Spleen (tissue), 11 donors: ENCODE data around the gene DEAF1. TPM values are rescaled to one million over a fixed set of nuclear protein-coding genes. Genes with fewer than 3 reads are reported as not detected.

ENCODE experiments used
- DNase-seq: peaks from one replicate; pipeline ENCODE4 v3.0.0-alpha.2; 2020
- H3K27ac ChIP-seq, 8 donors: fragments of 200-600 bp; sonication (generic) in 7 of 8; 1 replicate in 4 of 8; 2 replicates in 4 of 8; pipeline versions ENCODE4 v1.5.0 to v1.8.0; 2016 to 2021; ENCODE audit warnings: inconsistent platforms in 4 of 8, mild to moderate bottlenecking in 4 of 8, moderate library complexity in 1 of 8
- H3K27me3 ChIP-seq, 7 donors: fragments of 200-600 bp; sonication (generic) in 6 of 7; replicated peaks in 1 of 7; 1 replicate in 4 of 7; 2 replicates in 3 of 7; pipeline versions ENCODE4 v1.5.0 to v1.8.0; 2016 to 2021; ENCODE audit warnings: inconsistent platforms in 3 of 7, mild to moderate bottlenecking in 1 of 7
- H3K36me3 ChIP-seq, 6 donors: fragments of 200-600 bp; sonication (generic) in 5 of 6; 1 replicate in 4 of 6; 2 replicates in 2 of 6; pipeline versions ENCODE4 v1.5.0 to v1.8.0; 2016 to 2021; ENCODE audit warnings: inconsistent platforms in 2 of 6
- H3K4me1 ChIP-seq, 6 donors: fragments of 200-600 bp; sonication (generic) in 5 of 6; 1 replicate in 3 of 6; 2 replicates in 3 of 6; pipeline versions ENCODE4 v1.5.0 to v1.8.0; 2016 to 2021; ENCODE audit warnings: inconsistent platforms in 3 of 6
- H3K4me3 ChIP-seq, 8 donors: fragments of 200-600 bp; sonication (generic) in 7 of 8; 1 replicate in 4 of 8; 2 replicates in 4 of 8; pipeline versions ENCODE4 v1.5.0 to v1.8.0; 2016 to 2021; ENCODE audit warnings: inconsistent platforms in 4 of 8, mild to moderate bottlenecking in 4 of 8, moderate library complexity in 2 of 8
- H3K9me3 ChIP-seq, 8 donors: fragments of 200-600 bp; sonication (generic) in 7 of 8; 1 replicate in 4 of 8; 2 replicates in 4 of 8; pipeline versions ENCODE4 v1.5.0 to v1.8.0; 2016 to 2021; ENCODE audit warnings: inconsistent platforms in 4 of 8
- POLR2A ChIP-seq, 3 donors: fragments of 450-650 bp; IDR thresholded peaks; one replicate each; pipeline ENCODE4 v1.5.1; 2017; ENCODE audit warnings: antibody characterized with exemption in 3 of 3, mild to moderate bottlenecking in 1 of 3
- POLR2AphosphoS5 ChIP-seq, 3 donors: sonication (generic); formaldehyde crosslinking; IDR thresholded peaks; one replicate each; pipeline ENCODE4 v1.5.1; 2017; ENCODE audit warnings: antibody characterized with exemption in 3 of 3
- WGBS, 5 donors: extraction: QIAGEN DNeasy Blood & Tissue Kit in 3 of 5; methylation state at CpG; one replicate each; pipeline versions ENCODE4 v1.1.5 to v1.1.7; 2013 to 2018; 5-methylcytosine and 5-hydroxymethylcytosine counted together
- intact Hi-C: fragments of 100-400 bp; cut with DNase I; formaldehyde crosslinking; loops from one replicate; pipeline ENCODE4 v1.15.0; 2023; ENCODE audit warnings: low total_unique reads
- polyA plus RNA-seq, 3 donors: library from polyadenylated mRNA; stranded (reverse); fragments of 200-250 nt; gene quantifications; one replicate each; pipeline ENCODE4 v1.2.1, GENCODE V29; 2013
- total RNA-seq, 7 donors: library from RNA; depleted of rRNA in 3 of 7; stranded (reverse); fragments of >200 nt in 3 of 7; fragmentation: NEBNext Ultra II Directional in 4 of 7; extraction: Animal tissue kit (Norgen Biotek cat#: 25700) in 4 of 7; gene quantifications; one replicate each; pipeline versions ENCODE4 v1.1.0 to v1.2.1, GENCODE V29; 2016 to 2021
- TF ChIP-seq, protein P1 (sequence below), 11 experiments: fragments of 200-600 bp in 7 of 11; fragments of 450-650 bp in 4 of 11; sonication (generic) in 4 of 11; IDR thresholded peaks in 8 of 11; conservative IDR thresholded peaks in 3 of 11; 1 replicate in 7 of 11; 2 replicates in 4 of 11; pipeline versions ENCODE4 v1.4.0 to v1.8.0; 2016 to 2021; ENCODE audit warnings: antibody characterized with exemption in 11 of 11, inconsistent platforms in 4 of 11, mild to moderate bottlenecking in 1 of 11
- donor health status: healthy with polysubstance abuse.
- donor health status: DM: no; HTN: no; CAD: no; lungs with moderate emphysema.
- donor health status: DM: no; HTN: no; CAD: no.
- donor health status: Bipolar disorder and iron deficiency.
- donor health status: healthy.
- donor health status: DM: no; HTN: no; CAD: no.
- donor health status: DM: yes; HTN: yes; CAD: no.

DEAF1 gene
- total and polyA plus RNA-seq, 10 donors, result 21.8 to 44.9 (median 30.1) TPM

DNA sequence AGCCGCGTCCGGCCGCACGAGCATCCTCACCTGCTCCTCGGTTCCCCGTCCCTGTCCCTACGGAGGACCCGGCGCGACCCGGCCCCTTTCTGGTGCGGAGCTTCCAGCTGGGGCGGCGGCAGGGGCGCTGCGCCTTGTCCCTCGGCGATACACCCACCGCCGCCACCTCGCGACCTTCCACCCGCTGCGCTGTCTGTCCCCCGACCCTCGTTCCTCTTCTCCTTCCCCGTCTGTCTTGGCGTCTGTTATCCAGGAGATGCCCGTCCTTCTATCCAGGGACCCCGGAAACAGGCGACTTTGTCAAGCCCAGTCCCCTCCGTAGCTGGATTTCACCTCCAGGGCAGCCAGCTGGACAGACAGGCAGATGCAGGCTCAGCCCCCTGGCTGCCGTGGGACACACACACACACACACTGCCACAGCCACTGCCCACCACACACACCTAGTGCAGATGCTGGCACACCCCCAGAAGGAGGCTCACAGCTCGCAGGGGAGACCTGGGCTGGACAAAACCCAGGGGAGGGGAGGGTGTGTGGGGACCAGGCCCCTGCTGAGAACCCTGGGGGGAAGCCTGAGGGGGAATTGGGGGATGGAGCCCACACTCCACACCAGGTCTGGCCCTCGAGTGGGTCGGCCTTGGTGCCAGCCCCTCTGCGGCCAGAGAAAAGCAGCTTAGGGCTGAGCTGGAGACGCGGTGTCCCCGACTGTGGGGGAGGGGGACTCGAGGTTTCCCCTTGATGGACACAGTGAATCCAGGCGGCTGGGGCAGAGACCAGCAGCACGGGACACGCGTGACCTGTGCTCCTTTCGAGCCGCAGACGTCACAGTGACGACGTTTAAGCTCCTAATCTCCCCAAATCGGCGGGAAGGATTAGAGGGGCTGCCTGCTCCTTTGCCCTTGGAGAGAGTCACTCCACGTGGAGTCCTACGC lies 57.2 kb downstream of the DEAF1 start:
- Histone ChIP-seq H3K4me3 (peak overlapping the region in 6 of 8 donors; percentile 14 to 55 (median 21)), H3K36me3 (peaks cover 0 to 15% (median 0%) of the 10 kb centered on the region in 6 donors), H3K9me3 (no peaks in the 10 kb centered on the region), H3K4me1 (peaks cover 12 to 64% (median 41%) of the 10 kb centered on the region in 6 donors), H3K27ac (no peak overlapping the region), H3K27me3 (peaks cover 0 to 57% (median 47%) of the 10 kb centered on the region in 7 donors)
- TF ChIP-seq POLR2A (IDR thresholded peaks at IDR 0.05), result no peak
- TF ChIP-seq, protein P1, sequence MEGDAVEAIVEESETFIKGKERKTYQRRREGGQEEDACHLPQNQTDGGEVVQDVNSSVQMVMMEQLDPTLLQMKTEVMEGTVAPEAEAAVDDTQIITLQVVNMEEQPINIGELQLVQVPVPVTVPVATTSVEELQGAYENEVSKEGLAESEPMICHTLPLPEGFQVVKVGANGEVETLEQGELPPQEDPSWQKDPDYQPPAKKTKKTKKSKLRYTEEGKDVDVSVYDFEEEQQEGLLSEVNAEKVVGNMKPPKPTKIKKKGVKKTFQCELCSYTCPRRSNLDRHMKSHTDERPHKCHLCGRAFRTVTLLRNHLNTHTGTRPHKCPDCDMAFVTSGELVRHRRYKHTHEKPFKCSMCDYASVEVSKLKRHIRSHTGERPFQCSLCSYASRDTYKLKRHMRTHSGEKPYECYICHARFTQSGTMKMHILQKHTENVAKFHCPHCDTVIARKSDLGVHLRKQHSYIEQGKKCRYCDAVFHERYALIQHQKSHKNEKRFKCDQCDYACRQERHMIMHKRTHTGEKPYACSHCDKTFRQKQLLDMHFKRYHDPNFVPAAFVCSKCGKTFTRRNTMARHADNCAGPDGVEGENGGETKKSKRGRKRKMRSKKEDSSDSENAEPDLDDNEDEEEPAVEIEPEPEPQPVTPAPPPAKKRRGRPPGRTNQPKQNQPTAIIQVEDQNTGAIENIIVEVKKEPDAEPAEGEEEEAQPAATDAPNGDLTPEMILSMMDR (IDR thresholded peaks at IDR 0.05 in 8 of 11, conservative IDR thresholded peaks at IDR 0.05 in 3 of 11), result no peak
- peak in 1 of 3 donors; percentile 26 for TF ChIP-seq POLR2AphosphoS5 (IDR thresholded peaks at IDR 0.05)
- intact Hi-C loops, result no loop called here
- 33 to 51% (median 36%) methylated on average over 36 to 55 of the region's 55 CpGs for WGBS, 5 donors
- no peak for DNase-seq

DNA sequence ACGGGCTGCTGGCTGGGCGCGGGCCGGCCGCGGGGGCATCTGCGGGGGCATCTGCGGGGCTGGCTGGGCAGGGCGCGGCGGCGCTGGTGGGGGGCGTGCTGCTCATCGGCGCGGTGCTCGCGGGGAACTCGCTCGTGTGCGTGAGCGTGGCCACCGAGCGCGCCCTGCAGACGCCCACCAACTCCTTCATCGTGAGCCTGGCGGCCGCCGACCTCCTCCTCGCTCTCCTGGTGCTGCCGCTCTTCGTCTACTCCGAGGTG lies 57.8 kb downstream of the DEAF1 start:
- Histone ChIP-seq H3K36me3 (peaks cover 0 to 15% (median 0%) of the 10 kb centered on the region in 6 donors), H3K27ac (no peak overlapping the region), H3K4me1 (peaks cover 12 to 63% (median 41%) of the 10 kb centered on the region in 6 donors), H3K27me3 (peaks cover 0 to 57% (median 47%) of the 10 kb centered on the region in 7 donors), H3K9me3 (no peaks in the 10 kb centered on the region), H3K4me3 (peak overlapping the region in 6 of 8 donors; percentile 14 to 55 (median 21))
- WGBS, 5 donors, result 3 to 12% (median 4%) methylated on average over 21 to 34 of the region's 34 CpGs
- no peak for TF ChIP-seq POLR2A (IDR thresholded peaks at IDR 0.05)
- TF ChIP-seq POLR2AphosphoS5 (IDR thresholded peaks at IDR 0.05), result no peak
- TF ChIP-seq, protein P1 (IDR thresholded peaks at IDR 0.05 in 8 of 11, conservative IDR thresholded peaks at IDR 0.05 in 3 of 11), result no peak
- intact Hi-C loops, result no loop called here
- DNase-seq, result no peak

DNA sequence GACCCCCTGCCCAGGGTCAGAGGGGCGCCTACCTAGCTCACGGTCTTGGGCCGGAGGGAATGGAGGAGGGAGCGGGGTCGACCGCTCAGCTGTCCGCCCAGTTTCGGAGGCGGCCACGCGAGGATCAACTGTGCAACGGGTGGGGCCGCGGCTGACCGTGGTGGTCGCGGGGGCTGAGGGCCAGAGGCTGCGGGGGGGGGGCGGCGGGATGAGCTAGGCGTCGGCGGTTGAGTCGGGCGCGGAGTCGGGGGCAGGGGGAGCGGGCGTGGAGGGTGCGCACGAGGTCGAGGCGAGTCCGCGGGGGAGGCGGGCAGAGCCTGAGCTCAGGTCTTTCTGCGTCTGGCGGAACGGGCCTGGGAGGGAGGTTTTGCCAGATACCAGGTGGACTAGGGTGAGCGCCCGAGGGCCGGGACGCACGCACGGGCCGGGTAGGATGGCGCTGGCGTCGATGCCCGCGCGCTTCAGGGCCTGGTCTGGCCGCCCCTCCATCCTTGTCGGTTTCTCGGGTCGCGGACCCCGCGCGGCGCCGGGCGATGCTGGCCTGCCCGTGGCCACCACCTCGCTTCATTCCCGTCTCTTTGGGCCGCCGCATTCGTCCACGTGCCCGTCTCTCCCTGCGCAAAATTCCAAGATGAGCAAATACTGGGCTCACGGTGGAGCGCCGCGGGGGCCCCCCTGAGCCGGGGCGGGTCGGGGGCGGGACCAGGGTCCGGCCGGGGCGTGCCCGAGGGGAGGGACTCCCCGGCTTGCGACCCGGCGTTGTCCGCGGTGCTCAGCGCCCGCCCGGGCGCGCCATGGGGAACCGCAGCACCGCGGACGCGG lies 58.3 kb downstream of the DEAF1 start, which contains the start of gene DRD4:
TSS of gene DRD4 (plus strand) at position 759 of the 822 bp plus-strand sequence. CDS start at position 795, 36 bp downstream.
- no peak for DNase-seq
- peaks cover 0 to 57% (median 47%) of the 10 kb centered on the region in 7 donors for H3K27me3 ChIP-seq
- TF ChIP-seq POLR2AphosphoS5 (IDR thresholded peaks at IDR 0.05) (no peak), POLR2A (IDR thresholded peaks at IDR 0.05) (no peak)
- TF ChIP-seq, protein P1 (IDR thresholded peaks at IDR 0.05 in 8 of 11, conservative IDR thresholded peaks at IDR 0.05 in 3 of 11), result no peak
- no peak within 1 kb of the TSS for H3K27ac ChIP-seq
- H3K4me3 ChIP-seq, result peak within 1 kb of the TSS in 6 of 8 donors; percentile 14 to 55 (median 21)
- 14 to 36% (median 18%) methylated on average over 32 to 100 of the region's 100 CpGs for WGBS, 5 donors
- H3K9me3 ChIP-seq, result no peaks in the 10 kb centered on the region
- peaks cover 12 to 57% (median 41%) of the 10 kb centered on the region in 6 donors for H3K4me1 ChIP-seq
- intact Hi-C loops, result no loop called here
- H3K36me3 ChIP-seq, result peaks cover 0 to 11% (median 0%) of the 10 kb centered on the region in 6 donors
